GM13976 (cell line): ENCODE measurements around the gene PRSS12.
"Not testable (repeated sequence)": the region's sequence is repeated elsewhere in the genome, so short reads cannot be mapped to it uniquely, and the experiment has no call there.

Source experiments
- DNase-seq: peaks from one replicate; pipeline ENCODE4 v3.0.0; 2012; ENCODE audit warnings: low spot score
- CTCF ChIP-seq: IDR thresholded peaks from 2 replicates; pipeline ENCODE4 v1.5.1; 2012; ENCODE audit warnings: borderline replicate concordance, mild to moderate bottlenecking; ENCODE audit not compliant: insufficient read depth; ENCODE audit errors: extremely low read depth, missing control alignments, control extremely low read depth
- in situ Hi-C: fragments of 300-500 bp; cut with MboI; formaldehyde crosslinking; loops from one replicate; pipeline ENCODE4 v1.12.0; 2022; ENCODE audit warnings: low sequenced_read_pairs, mixed read lengths, inconsistent platforms; ENCODE audit not compliant: unreplicated experiment

PRSS12 gene, protein sequence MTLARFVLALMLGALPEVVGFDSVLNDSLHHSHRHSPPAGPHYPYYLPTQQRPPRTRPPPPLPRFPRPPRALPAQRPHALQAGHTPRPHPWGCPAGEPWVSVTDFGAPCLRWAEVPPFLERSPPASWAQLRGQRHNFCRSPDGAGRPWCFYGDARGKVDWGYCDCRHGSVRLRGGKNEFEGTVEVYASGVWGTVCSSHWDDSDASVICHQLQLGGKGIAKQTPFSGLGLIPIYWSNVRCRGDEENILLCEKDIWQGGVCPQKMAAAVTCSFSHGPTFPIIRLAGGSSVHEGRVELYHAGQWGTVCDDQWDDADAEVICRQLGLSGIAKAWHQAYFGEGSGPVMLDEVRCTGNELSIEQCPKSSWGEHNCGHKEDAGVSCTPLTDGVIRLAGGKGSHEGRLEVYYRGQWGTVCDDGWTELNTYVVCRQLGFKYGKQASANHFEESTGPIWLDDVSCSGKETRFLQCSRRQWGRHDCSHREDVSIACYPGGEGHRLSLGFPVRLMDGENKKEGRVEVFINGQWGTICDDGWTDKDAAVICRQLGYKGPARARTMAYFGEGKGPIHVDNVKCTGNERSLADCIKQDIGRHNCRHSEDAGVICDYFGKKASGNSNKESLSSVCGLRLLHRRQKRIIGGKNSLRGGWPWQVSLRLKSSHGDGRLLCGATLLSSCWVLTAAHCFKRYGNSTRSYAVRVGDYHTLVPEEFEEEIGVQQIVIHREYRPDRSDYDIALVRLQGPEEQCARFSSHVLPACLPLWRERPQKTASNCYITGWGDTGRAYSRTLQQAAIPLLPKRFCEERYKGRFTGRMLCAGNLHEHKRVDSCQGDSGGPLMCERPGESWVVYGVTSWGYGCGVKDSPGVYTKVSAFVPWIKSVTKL

DNA sequence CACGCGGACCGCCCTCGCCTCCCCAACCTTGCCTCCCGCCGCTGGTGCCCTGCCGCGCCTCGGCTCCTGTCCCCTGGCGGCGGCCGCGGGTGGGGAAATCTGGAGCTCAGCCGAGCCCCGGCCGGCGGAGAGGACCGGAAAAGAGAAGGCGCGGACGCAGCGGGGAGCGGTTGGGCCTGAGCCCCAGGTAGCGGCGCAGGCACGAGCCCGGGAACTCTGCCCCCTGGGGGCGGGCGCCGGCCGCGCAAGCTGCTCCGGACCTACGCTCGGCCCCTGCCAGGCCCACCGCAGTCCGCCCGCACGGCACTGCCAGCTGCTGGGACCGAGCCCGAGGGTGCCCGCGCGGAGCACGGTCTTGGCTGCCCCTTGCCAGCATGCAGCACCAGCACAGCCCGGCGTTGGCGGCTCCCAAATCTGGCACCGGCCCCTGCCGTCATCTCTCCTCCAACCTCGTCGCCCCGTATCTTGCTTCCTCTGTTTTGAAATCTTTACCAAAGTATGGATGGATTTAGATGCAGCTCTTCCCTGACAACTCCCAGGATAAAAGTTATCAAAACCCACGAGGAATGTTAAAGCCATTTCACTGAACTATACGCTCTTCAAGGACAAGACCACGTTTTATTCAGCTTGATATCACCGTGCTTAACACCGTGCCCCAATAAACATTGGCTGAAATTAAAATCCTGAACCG lies at the start of gene PRSS12:
TSS of gene PRSS12 (minus strand) at position 161 of the 691 bp plus-strand sequence. CDS start 283 bp downstream, outside the sequence.
- DNase-seq: peak; percentile 89
- in situ Hi-C loops: no loop called here
- TF ChIP-seq CTCF: peak; percentile 68

GRCh38 chr4:118400356-118400755 lies 47.6 kb upstream of the PRSS12 start:
- no peak for TF ChIP-seq CTCF
- DNase-seq: no peak
- in situ Hi-C loops: no loop called here

DNA sequence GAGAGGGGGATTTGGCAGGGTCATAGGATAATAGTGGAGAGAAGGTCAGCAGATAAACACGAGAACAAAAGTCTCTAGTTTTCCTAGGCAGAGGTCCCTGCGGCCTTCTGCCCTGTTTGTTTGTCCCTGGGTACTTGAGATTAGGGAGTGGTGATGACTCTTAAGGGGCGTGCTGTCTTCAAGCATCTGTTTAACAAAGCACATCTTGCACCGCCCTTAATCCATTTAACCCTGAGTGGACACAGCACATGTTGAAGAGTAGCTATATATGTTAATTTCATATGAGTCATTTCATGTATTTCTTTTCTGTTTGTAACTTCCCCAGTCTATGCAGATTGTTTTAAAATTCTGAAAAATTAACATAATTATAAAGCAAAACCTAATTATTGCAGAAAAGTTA lies 47.1 kb upstream of the PRSS12 start:
- in situ Hi-C loops, DNase-seq: not testable (repeated sequence)

DNA sequence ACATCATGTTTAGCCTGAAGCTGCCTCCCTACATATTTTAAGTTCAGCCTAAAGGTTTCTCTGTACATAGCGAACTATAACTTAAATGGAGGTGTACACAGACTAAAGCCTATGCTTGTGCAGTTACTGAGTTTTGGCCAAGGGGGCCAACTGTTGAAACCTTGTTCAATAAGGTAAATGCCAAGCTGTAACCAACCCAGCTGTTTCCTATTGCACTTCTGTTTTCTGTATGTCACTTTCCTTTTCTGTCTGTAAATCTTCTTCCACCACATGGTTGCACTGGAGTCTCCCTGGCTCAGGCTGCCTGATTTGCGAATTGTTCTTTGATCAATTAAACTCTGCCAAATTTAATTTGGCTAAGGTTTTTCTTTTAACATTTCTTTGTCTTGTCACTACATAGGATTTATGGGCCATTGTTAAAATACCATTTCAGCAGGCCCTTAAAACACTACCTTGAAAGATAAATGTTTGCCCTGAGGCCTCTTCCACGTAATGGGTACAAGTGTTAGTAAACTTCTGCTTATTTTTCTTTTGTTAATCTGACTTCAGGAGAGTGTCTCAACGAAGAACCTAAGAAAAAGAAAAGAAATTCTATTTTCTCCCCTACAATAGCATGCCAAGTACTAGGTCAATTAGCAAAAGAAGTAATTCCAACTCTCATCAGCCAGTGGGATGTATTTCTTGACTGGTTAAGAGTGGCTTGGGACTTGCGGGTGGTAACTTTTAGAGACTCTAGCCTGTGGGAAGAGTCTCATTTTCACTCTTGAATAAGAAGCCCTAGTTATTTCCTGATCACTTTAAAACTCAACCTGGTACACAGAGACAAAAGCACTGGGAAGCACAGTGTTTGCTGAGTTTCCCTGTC lies 45.7 kb upstream of the PRSS12 start:
- TF ChIP-seq CTCF: no peak
- no peak for DNase-seq
- in situ Hi-C loops: no loop called here

DNA sequence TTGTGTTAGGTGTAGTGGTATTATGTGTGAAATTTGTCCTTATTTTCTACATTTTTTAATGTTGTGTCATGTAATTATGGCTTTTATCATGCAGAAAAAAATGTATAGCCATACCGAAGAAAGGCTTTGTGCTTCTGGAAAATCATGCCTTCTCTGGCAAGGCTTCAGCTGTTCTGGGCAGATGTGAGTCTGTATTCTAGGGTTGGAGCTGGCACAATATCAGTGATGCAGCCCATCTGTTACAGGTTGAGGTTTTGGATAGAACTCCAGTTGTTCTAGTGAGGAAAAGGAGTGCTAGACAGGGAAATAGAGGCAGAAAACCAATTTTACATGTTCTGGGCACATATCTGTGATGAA lies 44.8 kb upstream of the PRSS12 start:
- in situ Hi-C loops: no loop called here
- no peak for DNase-seq
- TF ChIP-seq CTCF: no peak

GRCh38 chr4:118396881-118397622 lies 44.2 kb upstream of the PRSS12 start:
- TF ChIP-seq CTCF: no peak
- in situ Hi-C loops: no loop called here
- no peak for DNase-seq
